ENCODE results near the gene DLGAP4.

- TF ChIP-seq PKNOX1 (IDR thresholded peaks at IDR 0.05): no peak
- TF ChIP-seq PYGO2 (tag; IDR thresholded peaks at IDR 0.05): no peak
- no peak for TF ChIP-seq UBTF (IDR thresholded peaks at IDR 0.05; ENCODE audit: borderline replicate concordance in 1 of 2, low read depth in 2 of 2, low read length in 2 of 2)
- no peak for TF ChIP-seq POLR2AphosphoS5 (IDR thresholded peaks at IDR 0.05; ENCODE audit: control insufficient read depth, insufficient read depth, low read depth, low read length)
- TF ChIP-seq ZNF3 (CRISPR knock-in tag; IDR thresholded peaks at IDR 0.05): no peak
- TF ChIP-seq FOXA1 (IDR thresholded peaks at IDR 0.05; ENCODE audit: borderline replicate concordance): no peak
- no peak for TF ChIP-seq CTCF (IDR thresholded peaks at IDR 0.05 in 2 of 3, conservative IDR thresholded peaks at IDR 0.05 in 1 of 3; ENCODE audit: insufficient read depth in 2 of 3, low read depth in 1 of 3, low read length in 3 of 3)
- no peak for TF ChIP-seq BRCA1 (IDR thresholded peaks at IDR 0.05)
- TF ChIP-seq BRCA1 (CRISPR knock-in tag; IDR thresholded peaks at IDR 0.05): no peak
- no peak for TF ChIP-seq ATF3 (IDR thresholded peaks at IDR 0.05)
- no peak for TF ChIP-seq ATF3 (CRISPR knock-in tag; conservative IDR thresholded peaks at IDR 0.05)
- TF ChIP-seq YY1 (IDR thresholded peaks at IDR 0.05; ENCODE audit: borderline replicate concordance in 1 of 3, control insufficient read depth in 1 of 3, extremely low read depth in 1 of 3, insufficient read depth in 3 of 3, insufficient read length in 1 of 3, insufficient replicate concordance in 2 of 3, low read depth in 1 of 3, low read length in 2 of 3): no peak
These were observed 93.9 kb downstream of the DLGAP4 start for GRCh38 chr20:36399969-36400545.

All from K562 (cell line).